Activated naive CD8-positive, alpha-beta T cell treated with anti-CD3 and anti-CD28 coated beads for 36 hours (primary cell): ENCODE data around the gene SLC27A2. TPM values are rescaled to one million over a fixed set of nuclear protein-coding genes. Genes with fewer than 3 reads are reported as not detected.

Experiments
- DNase-seq: peaks from one replicate; pipeline ENCODE4 v3.0.0; 2021
- H3K27ac Mint-ChIP-seq: one replicate; pipeline ENCODE4 v1.8.0; 2022; ENCODE audit warnings: mild to moderate bottlenecking, moderate library complexity, mixed read lengths
- H3K27me3 Mint-ChIP-seq: one replicate; pipeline ENCODE4 v1.8.0; 2022; ENCODE audit warnings: mild to moderate bottlenecking, mixed read lengths
- H3K36me3 Mint-ChIP-seq: one replicate; pipeline ENCODE4 v1.8.0; 2021; ENCODE audit warnings: mild to moderate bottlenecking, mixed read lengths
- H3K4me1 Mint-ChIP-seq: one replicate; pipeline ENCODE4 v1.8.0; 2021; ENCODE audit warnings: mixed read lengths
- H3K4me3 Mint-ChIP-seq: one replicate; pipeline ENCODE4 v1.8.0; 2022; ENCODE audit warnings: mild to moderate bottlenecking, moderate library complexity, mixed read lengths
- H3K9me3 Mint-ChIP-seq: one replicate; pipeline ENCODE4 v1.8.0; 2022; ENCODE audit warnings: mixed read lengths
- total RNA-seq, 2 experiments: library from RNA; stranded (reverse); gene quantifications; one replicate each; pipeline ENCODE4 v1.2.3, GENCODE V29; 2021

SLC27A2 gene
- total RNA-seq, 2 experiments from 2014 or later: 15.0 to 16.0 TPM

- DNase-seq: no peak
- Mint-ChIP-seq H3K36me3 (peaks cover 8% of the 10 kb centered on the region), H3K4me1 (peaks cover 30% of the 10 kb centered on the region), H3K27me3 (no peaks in the 10 kb centered on the region), H3K27ac (no peak overlapping the region), H3K9me3 (peaks cover 3% of the 10 kb centered on the region), H3K4me3 (no peak overlapping the region)
Measured at GRCh38 chr15:50251638-50252182, 69.7 kb downstream of the SLC27A2 start.

- H3K27me3 Mint-ChIP-seq: no peaks in the 10 kb centered on the region
- H3K4me1 Mint-ChIP-seq: peaks cover 28% of the 10 kb centered on the region
- H3K9me3 Mint-ChIP-seq: peaks cover 3% of the 10 kb centered on the region
- H3K4me3 Mint-ChIP-seq: no peak overlapping the region
- H3K27ac Mint-ChIP-seq: no peak overlapping the region
- no peak for DNase-seq
- H3K36me3 Mint-ChIP-seq: peaks cover 8% of the 10 kb centered on the region
Measured at GRCh38 chr15:50252556-50252955, 70.6 kb downstream of the SLC27A2 start.

GRCh38 chr15:50256188-50257041 is 74.4 kb downstream of the SLC27A2 start:
- Mint-ChIP-seq H3K27ac (no peak overlapping the region), H3K4me1 (peaks cover 32% of the 10 kb centered on the region), H3K36me3 (peaks cover 1% of the 10 kb centered on the region), H3K27me3 (no peaks in the 10 kb centered on the region), H3K4me3 (no peak overlapping the region), H3K9me3 (no peaks in the 10 kb centered on the region)
- no peak for DNase-seq

- H3K27ac Mint-ChIP-seq: peak overlapping the region; percentile 5
- no peaks in the 10 kb centered on the region for H3K27me3 Mint-ChIP-seq
- H3K4me1 Mint-ChIP-seq: peaks cover 38% of the 10 kb centered on the region
- H3K36me3 Mint-ChIP-seq: peaks cover 1% of the 10 kb centered on the region
- no peak overlapping the region for H3K4me3 Mint-ChIP-seq
- DNase-seq: no peak
- no peaks in the 10 kb centered on the region for H3K9me3 Mint-ChIP-seq
Measured at GRCh38 chr15:50257332-50257731, 75.3 kb downstream of the SLC27A2 start.

GRCh38 chr15:50257924-50258323 is 75.9 kb downstream of the SLC27A2 start:
- Mint-ChIP-seq H3K36me3 (peaks cover 1% of the 10 kb centered on the region), H3K9me3 (no peaks in the 10 kb centered on the region), H3K27me3 (no peaks in the 10 kb centered on the region), H3K4me3 (no peak overlapping the region), H3K27ac (no peak overlapping the region), H3K4me1 (peaks cover 44% of the 10 kb centered on the region)
- no peak for DNase-seq

- peaks cover 52% of the 10 kb centered on the region for H3K4me1 Mint-ChIP-seq
- H3K9me3 Mint-ChIP-seq: no peaks in the 10 kb centered on the region
- peaks cover 1% of the 10 kb centered on the region for H3K36me3 Mint-ChIP-seq
- no peaks in the 10 kb centered on the region for H3K27me3 Mint-ChIP-seq
- DNase-seq: no peak
- peak overlapping the region; percentile 91 for H3K27ac Mint-ChIP-seq
- no peak overlapping the region for H3K4me3 Mint-ChIP-seq
Measured at GRCh38 chr15:50259276-50259675, 77.3 kb downstream of the SLC27A2 start.

GRCh38 chr15:50260969-50261496 is 79.0 kb downstream of the SLC27A2 start:
- Mint-ChIP-seq H3K36me3 (peaks cover 1% of the 10 kb centered on the region), H3K4me1 (peaks cover 56% of the 10 kb centered on the region), H3K27me3 (peaks cover 5% of the 10 kb centered on the region), H3K4me3 (peak overlapping the region; percentile 37), H3K9me3 (no peaks in the 10 kb centered on the region), H3K27ac (peak overlapping the region; percentile 91)
- DNase-seq: no peak

- no peak overlapping the region for H3K4me3 Mint-ChIP-seq
- peaks cover 55% of the 10 kb centered on the region for H3K4me1 Mint-ChIP-seq
- H3K9me3 Mint-ChIP-seq: no peaks in the 10 kb centered on the region
- no peak for DNase-seq
- H3K36me3 Mint-ChIP-seq: peaks cover 1% of the 10 kb centered on the region
- H3K27me3 Mint-ChIP-seq: peaks cover 5% of the 10 kb centered on the region
- H3K27ac Mint-ChIP-seq: peak overlapping the region; percentile 91
Measured at GRCh38 chr15:50261981-50262380, 80.0 kb downstream of the SLC27A2 start.

GRCh38 chr15:50262533-50262932 is 80.5 kb downstream of the SLC27A2 start:
- H3K36me3 Mint-ChIP-seq: peaks cover 1% of the 10 kb centered on the region
- no peaks in the 10 kb centered on the region for H3K9me3 Mint-ChIP-seq
- DNase-seq: peak; percentile 76
- peak overlapping the region; percentile 91 for H3K27ac Mint-ChIP-seq
- peaks cover 5% of the 10 kb centered on the region for H3K27me3 Mint-ChIP-seq
- no peak overlapping the region for H3K4me3 Mint-ChIP-seq
- H3K4me1 Mint-ChIP-seq: peaks cover 53% of the 10 kb centered on the region

- Mint-ChIP-seq H3K36me3 (peaks cover 1% of the 10 kb centered on the region), H3K9me3 (no peaks in the 10 kb centered on the region), H3K27me3 (peaks cover 5% of the 10 kb centered on the region), H3K4me1 (peaks cover 32% of the 10 kb centered on the region), H3K4me3 (no peak within 1 kb of the TSS), H3K27ac (no peak within 1 kb of the TSS)
- DNase-seq: no peak
Measured at GRCh38 chr15:50265620-50266019, 83.6 kb downstream of the SLC27A2 start, which contains the start of gene HDC. TSS of gene HDC (minus strand) at chr15:50265726. CDS start at chr15:50265623, 103 bp downstream.

- Mint-ChIP-seq H3K4me1 (peaks cover 16% of the 10 kb centered on the region), H3K9me3 (no peaks in the 10 kb centered on the region), H3K36me3 (no peaks in the 10 kb centered on the region), H3K27me3 (peaks cover 5% of the 10 kb centered on the region), H3K27ac (no peak overlapping the region), H3K4me3 (no peak overlapping the region)
- no peak for DNase-seq
Measured at GRCh38 chr15:50267577-50267976, 85.6 kb downstream of the SLC27A2 start.

GRCh38 chr15:50275091-50275490 is 93.1 kb downstream of the SLC27A2 start:
- Mint-ChIP-seq H3K27ac (peak overlapping the region; percentile 22), H3K4me1 (peaks cover 20% of the 10 kb centered on the region), H3K27me3 (no peaks in the 10 kb centered on the region), H3K36me3 (peaks cover 16% of the 10 kb centered on the region), H3K9me3 (no peaks in the 10 kb centered on the region), H3K4me3 (no peak overlapping the region)
- DNase-seq: no peak

GRCh38 chr15:50275908-50276307 is 93.9 kb downstream of the SLC27A2 start:
- Mint-ChIP-seq H3K4me3 (no peak overlapping the region), H3K36me3 (peaks cover 16% of the 10 kb centered on the region), H3K4me1 (peaks cover 20% of the 10 kb centered on the region), H3K27ac (no peak overlapping the region), H3K27me3 (no peaks in the 10 kb centered on the region), H3K9me3 (no peaks in the 10 kb centered on the region)
- no peak for DNase-seq

- no peak overlapping the region for H3K4me3 Mint-ChIP-seq
- peaks cover 16% of the 10 kb centered on the region for H3K36me3 Mint-ChIP-seq
- H3K4me1 Mint-ChIP-seq: peaks cover 20% of the 10 kb centered on the region
- no peak for DNase-seq
- peak overlapping the region; percentile 62 for H3K27ac Mint-ChIP-seq
- H3K9me3 Mint-ChIP-seq: no peaks in the 10 kb centered on the region
- no peaks in the 10 kb centered on the region for H3K27me3 Mint-ChIP-seq
Measured at GRCh38 chr15:50277370-50277769, 95.4 kb downstream of the SLC27A2 start.

- no peaks in the 10 kb centered on the region for H3K27me3 Mint-ChIP-seq
- DNase-seq: no peak
- no peaks in the 10 kb centered on the region for H3K9me3 Mint-ChIP-seq
- H3K4me1 Mint-ChIP-seq: peaks cover 20% of the 10 kb centered on the region
- H3K4me3 Mint-ChIP-seq: no peak overlapping the region
- peaks cover 18% of the 10 kb centered on the region for H3K36me3 Mint-ChIP-seq
- H3K27ac Mint-ChIP-seq: peak overlapping the region; percentile 42
Measured at GRCh38 chr15:50278496-50278895, 96.5 kb downstream of the SLC27A2 start.
